ENCODE data around the gene R3HDML. TPM values are rescaled to one million over a fixed set of nuclear protein-coding genes. Genes with fewer than 3 reads are reported as not detected.

R3HDML gene
- total and polyA plus RNA-seq, 7 donors, result not detected

DNA sequence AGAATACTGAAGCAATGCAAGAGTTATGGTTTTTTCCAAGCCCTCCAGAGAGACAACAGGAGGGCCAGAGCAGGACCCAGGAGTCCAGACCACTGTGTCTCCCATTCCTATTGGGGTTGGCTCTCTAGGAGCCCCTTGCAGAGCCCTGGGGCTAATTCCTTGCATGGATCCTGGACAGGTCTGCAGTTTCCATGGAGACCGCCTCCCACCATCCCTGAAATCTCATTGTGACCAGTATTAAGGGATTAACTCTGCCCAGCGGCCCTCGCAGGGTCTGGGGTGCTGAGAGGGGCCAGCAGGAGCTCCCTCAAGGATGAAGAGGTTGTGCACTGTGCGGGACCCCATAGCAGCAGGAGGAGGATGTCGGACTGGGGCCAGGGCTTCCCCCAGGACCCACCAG, 53.4 kb downstream of the R3HDML start:
- Histone ChIP-seq H3K9me3 (no peaks in the 10 kb centered on the region), H3K36me3 (no peaks in the 10 kb centered on the region), H3K4me3 (no peak overlapping the region), H3K27ac (no peak overlapping the region), H3K27me3 (peaks cover 0 to 36% (median 18%) of the 10 kb centered on the region in 3 donors), H3K4me1 (peaks cover 0 to 5% (median 2%) of the 10 kb centered on the region in 4 donors)
- WGBS, 2 donors, result 79 to 85% methylated on average over 5 of the region's 5 CpGs
- no peak for TF ChIP-seq EP300 (IDR thresholded peaks at IDR 0.05)
- TF ChIP-seq, protein P1, sequence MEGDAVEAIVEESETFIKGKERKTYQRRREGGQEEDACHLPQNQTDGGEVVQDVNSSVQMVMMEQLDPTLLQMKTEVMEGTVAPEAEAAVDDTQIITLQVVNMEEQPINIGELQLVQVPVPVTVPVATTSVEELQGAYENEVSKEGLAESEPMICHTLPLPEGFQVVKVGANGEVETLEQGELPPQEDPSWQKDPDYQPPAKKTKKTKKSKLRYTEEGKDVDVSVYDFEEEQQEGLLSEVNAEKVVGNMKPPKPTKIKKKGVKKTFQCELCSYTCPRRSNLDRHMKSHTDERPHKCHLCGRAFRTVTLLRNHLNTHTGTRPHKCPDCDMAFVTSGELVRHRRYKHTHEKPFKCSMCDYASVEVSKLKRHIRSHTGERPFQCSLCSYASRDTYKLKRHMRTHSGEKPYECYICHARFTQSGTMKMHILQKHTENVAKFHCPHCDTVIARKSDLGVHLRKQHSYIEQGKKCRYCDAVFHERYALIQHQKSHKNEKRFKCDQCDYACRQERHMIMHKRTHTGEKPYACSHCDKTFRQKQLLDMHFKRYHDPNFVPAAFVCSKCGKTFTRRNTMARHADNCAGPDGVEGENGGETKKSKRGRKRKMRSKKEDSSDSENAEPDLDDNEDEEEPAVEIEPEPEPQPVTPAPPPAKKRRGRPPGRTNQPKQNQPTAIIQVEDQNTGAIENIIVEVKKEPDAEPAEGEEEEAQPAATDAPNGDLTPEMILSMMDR (IDR thresholded peaks at IDR 0.05), result no peak
- no peak for TF ChIP-seq POLR2A (IDR thresholded peaks at IDR 0.05)
- TF ChIP-seq POLR2AphosphoS5 (IDR thresholded peaks at IDR 0.05), result no peak
- intact Hi-C loops (cut with DNase I), result no loop called here
- DNase-seq, result no peak

DNA sequence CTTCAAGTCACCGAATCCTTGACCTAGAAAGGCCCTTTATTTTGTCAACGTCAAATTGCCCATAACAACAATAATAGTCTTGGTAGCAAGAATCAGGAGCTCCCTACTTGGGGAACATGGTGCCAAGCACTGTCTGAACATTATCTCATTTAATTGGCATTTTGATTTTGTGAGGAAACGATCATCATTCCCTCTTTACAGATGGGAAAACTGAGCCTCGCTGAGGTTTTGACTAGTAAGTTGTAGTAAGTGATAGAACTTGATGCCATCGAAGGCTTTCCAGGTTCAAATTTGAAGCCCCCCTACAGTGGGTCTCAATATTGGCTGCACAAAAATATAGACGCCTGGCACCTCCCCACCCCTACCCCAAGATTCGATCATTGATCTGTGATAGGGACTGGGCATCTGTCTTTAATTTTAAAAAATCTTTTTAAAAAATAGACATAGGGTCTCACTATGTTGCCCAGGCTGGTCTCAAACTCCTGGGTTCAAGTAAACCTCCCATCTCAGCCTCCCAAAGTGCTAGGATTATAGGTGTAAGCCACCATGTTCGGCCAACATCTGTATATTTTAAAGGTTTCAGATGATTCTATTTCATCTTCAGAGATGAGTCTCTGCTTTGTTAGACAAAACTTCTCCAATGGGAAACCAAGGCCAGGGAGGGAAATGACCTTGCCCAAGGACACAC, 55.4 kb downstream of the R3HDML start:
- 91 to 96% methylated on average over 8 of the region's 8 CpGs for WGBS, 2 donors
- H3K27me3 ChIP-seq, result peaks cover 0 to 22% (median 12%) of the 10 kb centered on the region in 3 donors

DNA sequence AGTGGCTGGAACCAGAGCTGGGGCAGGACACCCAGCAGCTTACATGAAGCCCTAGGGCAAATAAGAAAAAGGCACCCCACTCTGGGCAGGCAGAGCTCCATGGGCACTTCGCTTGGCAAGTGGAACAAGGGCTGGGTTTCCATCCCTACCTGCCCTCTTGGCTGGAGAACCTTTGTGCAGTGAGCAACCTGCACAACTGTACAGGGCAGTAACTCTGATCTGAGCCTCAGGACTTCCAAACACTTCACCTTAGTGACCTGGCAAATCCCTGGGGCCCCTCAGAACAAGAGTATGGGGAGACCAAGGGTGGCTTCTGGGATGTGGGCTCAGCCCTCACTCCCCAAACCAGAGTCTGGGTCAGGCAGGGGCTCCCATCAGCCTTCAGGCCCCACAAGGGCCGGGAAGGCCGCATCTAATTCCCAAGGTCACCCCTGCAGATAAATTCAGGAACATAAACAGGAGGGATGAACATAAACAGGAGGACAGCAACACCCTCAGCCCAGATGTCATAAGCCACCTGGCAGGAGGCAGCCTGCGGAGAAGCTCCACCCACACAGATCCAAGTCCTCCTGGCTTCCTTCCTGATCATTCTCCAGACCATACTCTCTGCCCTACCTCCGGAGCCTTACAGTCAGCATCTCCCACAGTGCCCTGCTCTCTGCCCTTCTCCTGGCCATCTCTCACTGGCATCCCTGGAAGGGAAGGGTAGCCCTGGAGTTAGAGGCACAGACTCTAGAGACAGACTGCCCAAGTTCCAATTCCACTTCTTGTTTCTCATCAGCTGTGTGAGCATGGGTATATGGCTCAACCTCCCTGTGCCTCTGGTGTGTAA, 56.1 kb downstream of the R3HDML start:
- Histone ChIP-seq H3K4me1 (peaks cover 0 to 5% (median 2%) of the 10 kb centered on the region in 4 donors), H3K9me3 (no peaks in the 10 kb centered on the region), H3K4me3 (no peak overlapping the region), H3K27me3 (peaks cover 0 to 15% (median 6%) of the 10 kb centered on the region in 3 donors), H3K36me3 (no peaks in the 10 kb centered on the region), H3K27ac (no peak overlapping the region)
- TF ChIP-seq POLR2A (IDR thresholded peaks at IDR 0.05) (no peak), EP300 (IDR thresholded peaks at IDR 0.05) (no peak), POLR2AphosphoS5 (IDR thresholded peaks at IDR 0.05) (no peak)
- TF ChIP-seq, protein P1 (IDR thresholded peaks at IDR 0.05), result no peak
- intact Hi-C loops (cut with DNase I), result no loop called here
- no peak for DNase-seq
- WGBS, 2 donors, result 21 to 61% methylated on average over 5 of the region's 5 CpGs

More for the DNA sequence above, 55.4 kb downstream of the R3HDML start:
- H3K36me3 ChIP-seq, result no peaks in the 10 kb centered on the region
- intact Hi-C loops (cut with DNase I), result no loop called here
- no peak for DNase-seq
- H3K4me3 ChIP-seq, result no peak overlapping the region
- H3K9me3 ChIP-seq, result no peaks in the 10 kb centered on the region
- TF ChIP-seq EP300 (IDR thresholded peaks at IDR 0.05), result no peak
- H3K27ac ChIP-seq, result no peak overlapping the region
- H3K4me1 ChIP-seq, result peaks cover 0 to 5% (median 2%) of the 10 kb centered on the region in 4 donors

DNA sequence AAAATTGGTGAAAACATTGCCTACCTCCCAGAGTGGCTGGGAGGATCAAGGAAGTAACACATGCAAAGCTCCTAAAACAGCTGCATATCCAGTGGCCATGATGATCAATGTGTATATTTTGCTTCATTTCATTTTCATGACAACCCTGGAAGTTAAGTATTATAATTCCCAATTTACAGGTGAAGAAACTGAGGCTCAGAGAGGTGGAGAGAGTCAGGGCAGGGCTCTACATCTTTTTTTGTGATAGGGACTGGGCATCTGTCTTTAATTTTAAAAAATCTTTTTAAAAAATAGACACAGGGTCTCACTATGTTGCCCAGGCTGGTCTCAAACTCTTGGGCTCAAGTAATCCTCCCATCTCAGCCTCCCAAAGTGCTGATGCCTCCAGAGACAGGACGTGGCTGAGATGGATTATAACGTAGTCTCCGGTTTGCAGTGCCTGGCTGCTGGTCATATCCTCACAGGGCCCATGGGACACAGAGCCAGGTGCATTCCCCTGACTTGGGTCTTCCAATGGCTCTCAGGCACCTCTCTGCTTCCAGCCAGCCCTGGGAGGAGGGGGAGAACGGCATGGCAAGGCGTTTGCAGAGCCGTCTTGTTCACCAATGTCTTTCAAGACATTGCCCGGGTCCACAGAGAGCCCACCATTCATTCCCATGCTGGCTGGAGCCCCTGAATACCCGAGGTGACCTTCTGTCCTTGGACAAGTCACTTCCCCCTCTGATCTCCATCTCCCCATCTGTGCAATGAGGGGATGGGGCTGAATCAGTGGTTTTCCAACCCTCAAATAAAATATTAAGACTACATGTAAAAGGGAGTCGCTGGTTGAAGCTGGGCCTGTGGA, 57.0 kb downstream of the R3HDML start:
- peaks cover 0 to under 1% (median under 1%) of the 10 kb centered on the region in 4 donors for H3K4me1 ChIP-seq
- no peaks in the 10 kb centered on the region for H3K36me3 ChIP-seq
- DNase-seq, result no peak
- WGBS, 2 donors, result 71 to 80% methylated on average over 9 of the region's 9 CpGs
- no peak overlapping the region for H3K27ac ChIP-seq
- H3K4me3 ChIP-seq, result no peak overlapping the region
- intact Hi-C loops (cut with DNase I), result no loop called here
- TF ChIP-seq EP300 (IDR thresholded peaks at IDR 0.05) (no peak), POLR2AphosphoS5 (IDR thresholded peaks at IDR 0.05) (no peak), POLR2A (IDR thresholded peaks at IDR 0.05) (no peak)
- TF ChIP-seq, protein P1 (IDR thresholded peaks at IDR 0.05), result no peak
- H3K9me3 ChIP-seq, result no peaks in the 10 kb centered on the region
- peaks cover 0 to 7% (median 3%) of the 10 kb centered on the region in 3 donors for H3K27me3 ChIP-seq

DNA sequence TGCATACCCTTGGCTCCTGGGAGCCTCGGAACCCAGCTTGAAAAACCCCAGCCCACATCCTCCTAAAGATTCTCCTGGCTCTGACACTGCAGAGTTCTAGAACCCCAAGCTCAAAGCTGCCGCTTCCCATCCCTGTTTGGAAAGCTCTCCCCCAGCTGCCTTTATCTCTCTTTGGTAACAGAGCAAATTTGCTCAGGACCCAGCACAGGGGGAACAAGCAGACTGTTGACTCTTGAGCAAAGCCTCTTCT, 57.5 kb downstream of the R3HDML start:
- no peaks in the 10 kb centered on the region for H3K4me1 ChIP-seq
- H3K9me3 ChIP-seq, result no peaks in the 10 kb centered on the region
- peaks cover 0 to 5% (median 3%) of the 10 kb centered on the region in 3 donors for H3K27me3 ChIP-seq
- no peaks in the 10 kb centered on the region for H3K36me3 ChIP-seq
- no peak overlapping the region for H3K4me3 ChIP-seq
- intact Hi-C loops (cut with DNase I), result no loop called here
- TF ChIP-seq POLR2A (IDR thresholded peaks at IDR 0.05), result no peak
- TF ChIP-seq, protein P1 (IDR thresholded peaks at IDR 0.05), result no peak
- no peak for TF ChIP-seq POLR2AphosphoS5 (IDR thresholded peaks at IDR 0.05)
- no peak for TF ChIP-seq EP300 (IDR thresholded peaks at IDR 0.05)
- no peak overlapping the region for H3K27ac ChIP-seq
- 88 to 89% methylated on average over 2 of the region's 2 CpGs for WGBS, 2 donors
- DNase-seq, result no peak
